Neural cell (in vitro differentiated cells): ENCODE measurements around the gene MED29. TPM values are rescaled to one million over a fixed set of nuclear protein-coding genes. Genes with fewer than 3 reads are reported as not detected.
A peak's percentile ranks its signal among the peaks of the same experiment; 100 is the strongest.

Experiments used
- H2AFZ ChIP-seq: fragments of 200-600, 300-800 bp; sonication (generic), shearing (Covaris generic); 2 replicates; pipeline ENCODE4 v1.6.0; 2014; ENCODE audit warnings: low read depth, mild to moderate bottlenecking, antibody characterized with exemption, low read length, moderate library complexity
- H3F3A ChIP-seq: fragments of 200-600 bp; shearing (Covaris generic); 2 replicates; pipeline ENCODE4 v1.6.1; 2016; ENCODE audit warnings: mild to moderate bottlenecking, moderate library complexity, mixed read lengths, antibody characterized with exemption, low read length; ENCODE audit not compliant: insufficient read depth, poor library complexity, severe bottlenecking
- H3K27ac ChIP-seq: fragments of 200-600, 300-800 bp; sonication (generic), shearing (Covaris generic); 2 replicates; pipeline ENCODE4 v1.5.1; 2014; ENCODE audit warnings: mild to moderate bottlenecking, low read length, moderate library complexity
- H3K27me3 ChIP-seq: fragments of 300-800, 200-600 bp; sonication (generic), shearing (Covaris generic); 2 replicates; pipeline ENCODE4 v1.6.0; 2014; ENCODE audit warnings: mild to moderate bottlenecking, low read depth, low read length, moderate library complexity; ENCODE audit not compliant: insufficient read depth
- H3K36me3 ChIP-seq: fragments of 300-800, 200-600 bp; sonication (generic), shearing (Covaris generic); 2 replicates; pipeline ENCODE4 v1.5.1; 2014; ENCODE audit warnings: mild to moderate bottlenecking, antibody characterized with exemption, low read length, moderate library complexity; ENCODE audit not compliant: insufficient read depth
- H3K4me2 ChIP-seq: fragments of 300-800, 200-600 bp; sonication (generic), shearing (Covaris generic); 2 replicates; pipeline ENCODE4 v1.6.0; 2014; ENCODE audit warnings: mild to moderate bottlenecking, low read length
- H3K4me3 ChIP-seq: fragments of 300-800, 200-600 bp; sonication (generic), shearing (Covaris generic); 2 replicates; pipeline ENCODE4 v1.5.1; 2014; ENCODE audit warnings: mild to moderate bottlenecking, low read length, moderate library complexity
- H3K79me2 ChIP-seq: fragments of 200-600 bp; shearing (Covaris generic); replicated peaks from 2 replicates; pipeline ENCODE4 v1.6.0; 2014; ENCODE audit warnings: mild to moderate bottlenecking, low read length, moderate library complexity; ENCODE audit not compliant: insufficient read depth
- H3K9ac ChIP-seq: fragments of 300-800, 200-600 bp; sonication (generic), shearing (Covaris generic); 2 replicates; pipeline ENCODE4 v1.6.1; 2016; ENCODE audit warnings: mild to moderate bottlenecking, low read length, mixed read lengths
- H3K9me2 ChIP-seq: fragments of 200-600 bp; shearing (Covaris generic); 2 replicates; pipeline ENCODE4 v1.6.1; 2016; ENCODE audit warnings: mild to moderate bottlenecking, low read length, mixed read lengths; ENCODE audit not compliant: insufficient read depth
- H3K9me3 ChIP-seq: fragments of 200-600, 300-800 bp; sonication (generic), shearing (Covaris generic); 2 replicates; pipeline ENCODE4 v1.6.1; 2016; ENCODE audit warnings: mild to moderate bottlenecking, mixed run types, low read length, moderate library complexity, mixed read lengths
- H4K20me1 ChIP-seq: fragments of 200-600 bp; shearing (Covaris generic); 2 replicates; pipeline ENCODE4 v1.6.1; 2016; ENCODE audit warnings: mild to moderate bottlenecking, mixed run types; ENCODE audit not compliant: insufficient read depth
- EP300 ChIP-seq: fragments of 450-650 bp; conservative IDR thresholded peaks from 2 replicates; pipeline ENCODE4 v1.6.1; 2014; ENCODE audit warnings: antibody characterized with exemption, mild to moderate bottlenecking, moderate library complexity; ENCODE audit not compliant: poor library complexity, severe bottlenecking
- EZH2 ChIP-seq: fragments of 200-600, 300-800 bp; shearing (Covaris generic), sonication (generic); IDR thresholded peaks from 2 replicates; pipeline ENCODE4 v1.6.1; 2014; ENCODE audit warnings: antibody characterized with exemption, low read length, borderline replicate concordance, mild to moderate bottlenecking; ENCODE audit not compliant: insufficient read depth, poor library complexity, severe bottlenecking
- MXI1 ChIP-seq: fragments of 450-650 bp; conservative IDR thresholded peaks from 2 replicates; pipeline ENCODE4 v1.6.1; 2014; ENCODE audit warnings: antibody characterized with exemption, mild to moderate bottlenecking; ENCODE audit not compliant: poor library complexity, severe bottlenecking
- POLR2AphosphoS5 ChIP-seq: IDR thresholded peaks from 2 replicates; pipeline ENCODE4 v1.6.1; 2012
- RAD21 ChIP-seq: fragments of 450-650 bp; conservative IDR thresholded peaks from 2 replicates; pipeline ENCODE4 v1.6.1; 2014; ENCODE audit warnings: antibody characterized with exemption, mild to moderate bottlenecking, moderate library complexity
- SMC3 ChIP-seq: fragments of 450-650 bp; conservative IDR thresholded peaks from 2 replicates; pipeline ENCODE4 v1.6.1; 2014; ENCODE audit warnings: antibody characterized with exemption, mild to moderate bottlenecking, moderate library complexity; ENCODE audit not compliant: poor library complexity
- TAF1 ChIP-seq: IDR thresholded peaks from 2 replicates; pipeline ENCODE4 v1.6.1; 2012; ENCODE audit warnings: low read depth
- polyA plus RNA-seq: library from polyadenylated mRNA; depleted of rRNA; stranded (reverse); fragments of >200 nt; gene quantifications from 2 replicates; pipeline ENCODE4 v1.2.3, GENCODE V29; 2014
- TF ChIP-seq, protein P1 (sequence below): fragments of 450-650 bp; IDR thresholded peaks from 2 replicates; pipeline ENCODE4 v1.5.1; 2014; ENCODE audit warnings: antibody characterized with exemption, mild to moderate bottlenecking, moderate library complexity; ENCODE audit not compliant: poor library complexity, severe bottlenecking
- TF ChIP-seq, protein P2 (sequence below): IDR thresholded peaks from 2 replicates; pipeline ENCODE4 v1.6.1; 2012; ENCODE audit warnings: borderline replicate concordance

MED29 gene
- polyA plus RNA-seq, 1 donor from 2014 or later = 39.5 TPM

DNA sequence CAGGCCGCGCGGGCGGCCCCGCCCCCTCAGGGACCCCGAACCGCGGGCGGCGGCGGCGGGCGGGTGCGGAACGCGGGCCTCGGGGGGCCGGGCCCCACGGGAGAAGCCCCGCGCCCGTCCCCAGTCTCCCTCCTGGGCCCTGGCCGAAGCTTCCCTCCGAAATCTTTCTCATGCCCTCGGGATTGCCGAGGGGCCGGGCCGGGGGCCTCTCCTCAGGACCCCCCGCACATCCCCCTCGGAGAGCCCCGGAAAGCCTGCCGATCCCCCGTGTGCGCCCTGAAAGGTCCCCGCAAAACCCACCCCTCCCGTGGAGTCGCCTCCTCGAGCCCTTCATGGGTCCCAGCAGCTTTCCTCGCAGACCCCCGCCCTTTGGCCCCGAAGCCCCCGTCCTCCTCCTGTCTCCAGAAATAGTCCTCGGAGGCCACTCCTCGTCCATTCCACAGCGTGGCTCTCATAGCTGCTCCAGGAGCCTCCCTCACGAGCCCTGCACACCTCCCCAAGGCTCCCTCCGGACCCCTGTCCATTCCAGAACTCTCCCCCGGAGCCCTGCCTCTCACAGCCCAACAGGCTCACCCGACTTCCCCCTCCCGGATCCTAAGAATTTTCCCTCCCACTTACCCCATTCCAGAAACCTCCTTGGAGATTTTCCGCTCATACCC is 48.4 kb upstream of the MED29 start:
- no peaks in the 10 kb centered on the region for H3K9me2 ChIP-seq
- TF ChIP-seq RAD21 = no peak
- no peak for TF ChIP-seq POLR2AphosphoS5
- TF ChIP-seq, protein P1, sequence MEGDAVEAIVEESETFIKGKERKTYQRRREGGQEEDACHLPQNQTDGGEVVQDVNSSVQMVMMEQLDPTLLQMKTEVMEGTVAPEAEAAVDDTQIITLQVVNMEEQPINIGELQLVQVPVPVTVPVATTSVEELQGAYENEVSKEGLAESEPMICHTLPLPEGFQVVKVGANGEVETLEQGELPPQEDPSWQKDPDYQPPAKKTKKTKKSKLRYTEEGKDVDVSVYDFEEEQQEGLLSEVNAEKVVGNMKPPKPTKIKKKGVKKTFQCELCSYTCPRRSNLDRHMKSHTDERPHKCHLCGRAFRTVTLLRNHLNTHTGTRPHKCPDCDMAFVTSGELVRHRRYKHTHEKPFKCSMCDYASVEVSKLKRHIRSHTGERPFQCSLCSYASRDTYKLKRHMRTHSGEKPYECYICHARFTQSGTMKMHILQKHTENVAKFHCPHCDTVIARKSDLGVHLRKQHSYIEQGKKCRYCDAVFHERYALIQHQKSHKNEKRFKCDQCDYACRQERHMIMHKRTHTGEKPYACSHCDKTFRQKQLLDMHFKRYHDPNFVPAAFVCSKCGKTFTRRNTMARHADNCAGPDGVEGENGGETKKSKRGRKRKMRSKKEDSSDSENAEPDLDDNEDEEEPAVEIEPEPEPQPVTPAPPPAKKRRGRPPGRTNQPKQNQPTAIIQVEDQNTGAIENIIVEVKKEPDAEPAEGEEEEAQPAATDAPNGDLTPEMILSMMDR = no peak
- TF ChIP-seq EP300 = no peak
- TF ChIP-seq TAF1 = no peak
- TF ChIP-seq EZH2 = no peak
- TF ChIP-seq SMC3 = no peak
- TF ChIP-seq MXI1 = no peak
- TF ChIP-seq, protein P2, sequence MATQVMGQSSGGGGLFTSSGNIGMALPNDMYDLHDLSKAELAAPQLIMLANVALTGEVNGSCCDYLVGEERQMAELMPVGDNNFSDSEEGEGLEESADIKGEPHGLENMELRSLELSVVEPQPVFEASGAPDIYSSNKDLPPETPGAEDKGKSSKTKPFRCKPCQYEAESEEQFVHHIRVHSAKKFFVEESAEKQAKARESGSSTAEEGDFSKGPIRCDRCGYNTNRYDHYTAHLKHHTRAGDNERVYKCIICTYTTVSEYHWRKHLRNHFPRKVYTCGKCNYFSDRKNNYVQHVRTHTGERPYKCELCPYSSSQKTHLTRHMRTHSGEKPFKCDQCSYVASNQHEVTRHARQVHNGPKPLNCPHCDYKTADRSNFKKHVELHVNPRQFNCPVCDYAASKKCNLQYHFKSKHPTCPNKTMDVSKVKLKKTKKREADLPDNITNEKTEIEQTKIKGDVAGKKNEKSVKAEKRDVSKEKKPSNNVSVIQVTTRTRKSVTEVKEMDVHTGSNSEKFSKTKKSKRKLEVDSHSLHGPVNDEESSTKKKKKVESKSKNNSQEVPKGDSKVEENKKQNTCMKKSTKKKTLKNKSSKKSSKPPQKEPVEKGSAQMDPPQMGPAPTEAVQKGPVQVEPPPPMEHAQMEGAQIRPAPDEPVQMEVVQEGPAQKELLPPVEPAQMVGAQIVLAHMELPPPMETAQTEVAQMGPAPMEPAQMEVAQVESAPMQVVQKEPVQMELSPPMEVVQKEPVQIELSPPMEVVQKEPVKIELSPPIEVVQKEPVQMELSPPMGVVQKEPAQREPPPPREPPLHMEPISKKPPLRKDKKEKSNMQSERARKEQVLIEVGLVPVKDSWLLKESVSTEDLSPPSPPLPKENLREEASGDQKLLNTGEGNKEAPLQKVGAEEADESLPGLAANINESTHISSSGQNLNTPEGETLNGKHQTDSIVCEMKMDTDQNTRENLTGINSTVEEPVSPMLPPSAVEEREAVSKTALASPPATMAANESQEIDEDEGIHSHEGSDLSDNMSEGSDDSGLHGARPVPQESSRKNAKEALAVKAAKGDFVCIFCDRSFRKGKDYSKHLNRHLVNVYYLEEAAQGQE = no peak
- peak overlapping the region; percentile 94 for H3K9ac ChIP-seq
- no peaks in the 10 kb centered on the region for H3K27me3 ChIP-seq
- no peaks in the 10 kb centered on the region for H4K20me1 ChIP-seq
- H3K4me3 ChIP-seq = peak overlapping the region; percentile 80
- peaks cover 5% of the 10 kb centered on the region for H3F3A ChIP-seq
- H3K79me2 ChIP-seq = peaks cover 49% of the 10 kb centered on the region
- no peaks in the 10 kb centered on the region for H3K36me3 ChIP-seq
- H3K27ac ChIP-seq = peak overlapping the region; percentile 58
- peak overlapping the region; percentile 62 for H3K4me2 ChIP-seq
- H2AFZ ChIP-seq = no peak overlapping the region
- H3K9me3 ChIP-seq = no peaks in the 10 kb centered on the region

DNA sequence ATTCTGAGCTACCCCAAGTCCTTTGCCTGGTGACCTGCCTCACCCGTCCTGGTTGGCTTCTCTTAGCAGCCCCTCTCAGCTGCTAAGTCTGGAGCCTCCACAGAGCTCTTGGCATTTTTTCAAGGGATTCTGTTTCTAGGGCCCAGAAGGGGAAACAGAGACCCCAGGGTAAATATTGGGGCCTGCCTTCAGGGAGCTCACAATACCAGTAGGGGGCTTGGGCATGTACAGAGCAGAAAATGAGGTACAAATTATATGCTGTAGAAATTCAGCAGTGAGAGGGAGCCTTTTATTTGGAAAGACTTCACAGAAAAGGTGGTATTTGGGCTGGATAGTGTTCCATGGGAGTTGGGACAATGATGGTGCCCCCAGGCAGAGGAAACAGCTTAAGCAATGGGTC is 45.2 kb upstream of the MED29 start:
- no peak overlapping the region for H2AFZ ChIP-seq
- H3K4me3 ChIP-seq = no peak overlapping the region
- no peak overlapping the region for H3K9ac ChIP-seq
- peaks cover 5% of the 10 kb centered on the region for H3F3A ChIP-seq
- H3K4me2 ChIP-seq = no peak overlapping the region
- H3K27ac ChIP-seq = no peak overlapping the region
- no peaks in the 10 kb centered on the region for H4K20me1 ChIP-seq
- H3K27me3 ChIP-seq = no peaks in the 10 kb centered on the region
- H3K36me3 ChIP-seq = no peaks in the 10 kb centered on the region
- no peak for TF ChIP-seq EZH2
- TF ChIP-seq SMC3 = no peak
- TF ChIP-seq, protein P1 = no peak
- TF ChIP-seq RAD21 = no peak
- TF ChIP-seq MXI1 = no peak
- TF ChIP-seq, protein P2 = no peak
- no peaks in the 10 kb centered on the region for H3K9me2 ChIP-seq
- H3K79me2 ChIP-seq = peaks cover 52% of the 10 kb centered on the region
- H3K9me3 ChIP-seq = no peaks in the 10 kb centered on the region
